Tibial artery (tissue), 4 donors: ENCODE data around the gene CENPT.

Source experiments
- DNase-seq, 2 donors: peaks; one replicate each; pipeline ENCODE4 v3.0.0-alpha.2; 2019
- H3K27ac ChIP-seq, 2 donors: fragments of 200-600 bp; sonication (generic) in 1 of 2; 1 replicate in 1 of 2; 2 replicates in 1 of 2; pipeline ENCODE4 v1.5.1; 2018 to 2019; ENCODE audit warnings: mild to moderate bottlenecking in 1 of 2
- H3K27me3 ChIP-seq, 2 donors: fragments of 200-600 bp; sonication (generic) in 1 of 2; one replicate each; pipeline versions ENCODE4 v1.5.1 to v1.6.0; 2016 to 2019
- H3K36me3 ChIP-seq, 3 donors: fragments of 200-600 bp; sonication (generic) in 2 of 3; one replicate each; pipeline ENCODE4 v1.5.1; 2016 to 2019; ENCODE audit warnings: mild to moderate bottlenecking in 2 of 3
- H3K4me1 ChIP-seq, 4 donors: fragments of 200-600 bp; sonication (generic) in 2 of 4; 1 replicate in 3 of 4; 2 replicates in 1 of 4; pipeline ENCODE4 v1.5.1; 2016 to 2019
- H3K4me3 ChIP-seq, 2 donors: fragments of 200-600 bp; sonication (generic) in 1 of 2; 1 replicate in 1 of 2; 2 replicates in 1 of 2; pipeline ENCODE4 v1.5.1; 2018 to 2019; ENCODE audit warnings: mild to moderate bottlenecking in 2 of 2
- H3K9me3 ChIP-seq, 3 donors: fragments of 200-600 bp; sonication (generic) in 1 of 3; one replicate each; pipeline ENCODE4 v1.5.1; 2016 to 2019
- intact Hi-C: fragments of 100-400 bp; cut with DNase I; formaldehyde crosslinking; loops from one replicate; pipeline ENCODE4 v1.15.0; 2023; ENCODE audit warnings: low total_unique reads
- TF ChIP-seq, protein P1 (sequence below), 2 experiments: fragments of 200-600 bp in 1 of 2; fragments of 450-650 bp in 1 of 2; IDR thresholded peaks; one replicate each; pipeline ENCODE4 v1.5.1; 2017 to 2019; ENCODE audit warnings: antibody characterized with exemption in 2 of 2, mild to moderate bottlenecking in 1 of 2, moderate library complexity in 1 of 2

The CENPT gene

DNA sequence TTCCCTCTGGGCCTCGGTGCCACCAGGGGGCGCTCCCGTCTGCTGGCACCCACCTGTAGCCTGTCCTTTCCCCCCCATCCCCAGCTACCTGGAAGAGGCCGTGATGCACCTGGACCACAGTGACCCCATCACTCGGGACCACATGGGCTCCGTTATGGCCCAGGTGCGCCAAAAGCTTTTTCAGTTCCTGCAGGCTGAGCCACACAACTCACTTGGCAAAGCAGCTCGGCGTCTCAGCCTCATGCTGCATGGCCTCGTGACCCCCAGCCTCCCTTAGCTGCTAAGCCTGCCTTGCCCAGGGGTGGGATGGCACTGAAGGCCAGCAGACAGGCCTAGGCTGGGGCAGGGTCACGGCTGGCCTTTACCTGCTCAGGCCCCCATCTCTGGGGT, 36.4 kb upstream of the CENPT start:
- TF ChIP-seq, protein P1, sequence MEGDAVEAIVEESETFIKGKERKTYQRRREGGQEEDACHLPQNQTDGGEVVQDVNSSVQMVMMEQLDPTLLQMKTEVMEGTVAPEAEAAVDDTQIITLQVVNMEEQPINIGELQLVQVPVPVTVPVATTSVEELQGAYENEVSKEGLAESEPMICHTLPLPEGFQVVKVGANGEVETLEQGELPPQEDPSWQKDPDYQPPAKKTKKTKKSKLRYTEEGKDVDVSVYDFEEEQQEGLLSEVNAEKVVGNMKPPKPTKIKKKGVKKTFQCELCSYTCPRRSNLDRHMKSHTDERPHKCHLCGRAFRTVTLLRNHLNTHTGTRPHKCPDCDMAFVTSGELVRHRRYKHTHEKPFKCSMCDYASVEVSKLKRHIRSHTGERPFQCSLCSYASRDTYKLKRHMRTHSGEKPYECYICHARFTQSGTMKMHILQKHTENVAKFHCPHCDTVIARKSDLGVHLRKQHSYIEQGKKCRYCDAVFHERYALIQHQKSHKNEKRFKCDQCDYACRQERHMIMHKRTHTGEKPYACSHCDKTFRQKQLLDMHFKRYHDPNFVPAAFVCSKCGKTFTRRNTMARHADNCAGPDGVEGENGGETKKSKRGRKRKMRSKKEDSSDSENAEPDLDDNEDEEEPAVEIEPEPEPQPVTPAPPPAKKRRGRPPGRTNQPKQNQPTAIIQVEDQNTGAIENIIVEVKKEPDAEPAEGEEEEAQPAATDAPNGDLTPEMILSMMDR (IDR thresholded peaks at IDR 0.05) = peak; percentile 89 to 92
- DNase-seq = peak; percentile 47 to 76
- Histone ChIP-seq H3K36me3 (peaks cover 46 to 71% (median 53%) of the 10 kb centered on the region in 3 donors), H3K27me3 (no peaks in the 10 kb centered on the region), H3K27ac (peak overlapping the region; percentile 66), H3K4me3 (no peak overlapping the region), H3K4me1 (peaks cover 0 to 23% (median 11%) of the 10 kb centered on the region in 4 donors), H3K9me3 (no peaks in the 10 kb centered on the region)
- intact Hi-C loops = loop anchor here (2.0 to 10.0 kb wide), 3 partner anchors 45 to 158 kb away; no protein-coding TSS in a partner anchor

GRCh38 chr16:67883146-67883871, 35.8 kb upstream of the CENPT start:
- Histone ChIP-seq H3K27ac (peak overlapping the region in 1 of 2 donors; percentile 66), H3K9me3 (no peaks in the 10 kb centered on the region), H3K4me1 (peaks cover 0 to 23% (median 11%) of the 10 kb centered on the region in 4 donors), H3K36me3 (peaks cover 52 to 76% (median 59%) of the 10 kb centered on the region in 3 donors), H3K27me3 (no peaks in the 10 kb centered on the region), H3K4me3 (no peak overlapping the region)
- TF ChIP-seq, protein P1 (IDR thresholded peaks at IDR 0.05) = no peak
- intact Hi-C loops = loop anchor here (2.0 to 10.0 kb wide), 3 partner anchors 45 to 159 kb away; no protein-coding TSS in a partner anchor
- no peak for DNase-seq

- H3K9me3 ChIP-seq = no peaks in the 10 kb centered on the region
- peaks cover 0 to 23% (median 11%) of the 10 kb centered on the region in 4 donors for H3K4me1 ChIP-seq
- H3K4me3 ChIP-seq = no peak overlapping the region
- H3K36me3 ChIP-seq = peaks cover 59 to 84% (median 66%) of the 10 kb centered on the region in 3 donors
- no peak overlapping the region for H3K27ac ChIP-seq
- no peak for DNase-seq
- intact Hi-C loops = loop anchor here (2.0 to 10.0 kb wide), 3 partner anchors 46 to 160 kb away; no protein-coding TSS in a partner anchor
- TF ChIP-seq, protein P1 (IDR thresholded peaks at IDR 0.05) = no peak
- no peaks in the 10 kb centered on the region for H3K27me3 ChIP-seq
Measured at GRCh38 chr16:67882374-67883145, 35.1 kb upstream of the CENPT start.

DNA sequence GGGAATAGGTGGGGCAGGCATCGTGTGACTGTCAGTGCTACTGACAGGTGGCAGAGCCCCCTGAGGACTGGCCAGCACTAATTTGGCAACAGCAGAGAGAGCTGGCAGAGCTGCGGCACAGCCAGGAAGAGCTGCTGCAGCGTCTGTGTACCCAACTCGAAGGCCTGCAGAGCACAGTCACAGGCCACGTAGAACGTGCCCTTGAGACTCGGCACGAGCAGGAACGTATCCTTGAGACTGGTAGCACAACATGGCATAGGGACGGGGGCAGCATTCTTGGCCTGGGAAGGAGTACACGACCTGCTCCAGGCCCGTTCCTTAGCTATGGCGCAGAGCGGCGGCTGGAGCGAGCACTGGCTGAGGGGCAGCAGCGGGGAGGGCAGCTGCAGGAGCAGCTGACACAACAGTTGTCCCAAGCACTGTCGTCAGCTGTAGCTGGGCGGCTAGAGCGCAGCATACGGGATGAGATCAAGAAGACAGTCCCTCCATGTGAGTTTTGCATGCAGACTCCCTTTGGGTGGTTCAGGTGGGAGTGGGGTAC, 34.2 kb upstream of the CENPT start:
- Histone ChIP-seq H3K4me1 (peaks cover 0 to 23% (median 11%) of the 10 kb centered on the region in 4 donors), H3K27ac (no peak overlapping the region), H3K36me3 (peaks cover 68 to 87% (median 75%) of the 10 kb centered on the region in 3 donors), H3K9me3 (no peaks in the 10 kb centered on the region), H3K4me3 (no peak overlapping the region), H3K27me3 (no peaks in the 10 kb centered on the region)
- TF ChIP-seq, protein P1 (IDR thresholded peaks at IDR 0.05) = no peak
- intact Hi-C loops = loop anchor here (2.0 to 10.0 kb wide), 3 partner anchors 47 to 161 kb away; no protein-coding TSS in a partner anchor
- no peak for DNase-seq

DNA sequence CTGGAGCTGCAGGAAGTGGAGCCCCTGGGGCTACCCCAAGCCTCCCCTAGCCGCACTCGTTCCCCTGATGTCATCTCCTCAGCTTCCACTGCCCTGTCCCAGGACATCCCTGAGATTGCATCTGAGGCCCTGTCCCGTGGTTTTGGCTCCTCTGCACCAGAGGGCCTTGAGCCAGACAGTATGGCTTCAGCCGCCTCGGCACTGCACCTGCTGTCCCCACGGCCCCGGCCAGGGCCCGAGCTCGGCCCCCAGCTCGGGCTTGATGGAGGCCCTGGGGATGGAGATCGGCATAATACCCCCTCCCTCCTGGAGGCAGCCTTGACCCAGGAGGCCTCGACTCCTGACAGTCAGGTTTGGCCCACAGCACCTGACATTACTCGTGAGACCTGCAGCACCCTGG, 33.1 kb upstream of the CENPT start:
- TF ChIP-seq, protein P1 (IDR thresholded peaks at IDR 0.05) = no peak
- intact Hi-C loops = loop anchor here (5.0 to 10.0 kb wide), 2 partner anchors 46 to 162 kb away; no protein-coding TSS in a partner anchor
- H3K27ac ChIP-seq = no peak overlapping the region

More for the DNA sequence above, 33.1 kb upstream of the CENPT start:
- no peaks in the 10 kb centered on the region for H3K27me3 ChIP-seq
- H3K4me3 ChIP-seq = no peak overlapping the region
- no peak for DNase-seq
- H3K36me3 ChIP-seq = peaks cover 74 to 86% (median 81%) of the 10 kb centered on the region in 3 donors
- H3K9me3 ChIP-seq = no peaks in the 10 kb centered on the region
- H3K4me1 ChIP-seq = peaks cover 0 to 33% (median 16%) of the 10 kb centered on the region in 4 donors
